ENCODE results near the gene PRICKLE2.

Gene PRICKLE2

DNA sequence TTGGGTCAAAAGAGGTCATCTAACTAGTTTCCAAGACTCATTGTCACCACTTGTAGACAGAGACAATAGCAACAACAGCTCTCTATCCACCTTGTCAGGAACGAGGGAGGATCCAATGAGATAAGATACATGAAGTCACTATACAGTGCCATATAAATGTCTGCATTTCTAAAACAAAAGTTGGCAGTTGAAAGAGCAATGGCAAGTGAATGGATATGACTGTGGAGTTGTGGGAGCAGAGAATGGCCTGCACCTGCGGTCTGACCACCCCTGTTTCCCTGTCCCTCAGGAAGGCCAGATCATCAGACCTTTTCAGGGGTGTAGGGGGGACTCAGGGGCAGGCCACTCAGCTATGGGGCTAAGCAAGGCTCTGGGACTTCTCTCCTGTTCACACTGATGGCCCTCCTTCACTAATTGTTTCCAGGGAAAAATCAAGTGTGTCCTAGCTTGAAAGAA is 161.3 kb downstream of the PRICKLE2 start:
- no peak for DNase-seq

DNA sequence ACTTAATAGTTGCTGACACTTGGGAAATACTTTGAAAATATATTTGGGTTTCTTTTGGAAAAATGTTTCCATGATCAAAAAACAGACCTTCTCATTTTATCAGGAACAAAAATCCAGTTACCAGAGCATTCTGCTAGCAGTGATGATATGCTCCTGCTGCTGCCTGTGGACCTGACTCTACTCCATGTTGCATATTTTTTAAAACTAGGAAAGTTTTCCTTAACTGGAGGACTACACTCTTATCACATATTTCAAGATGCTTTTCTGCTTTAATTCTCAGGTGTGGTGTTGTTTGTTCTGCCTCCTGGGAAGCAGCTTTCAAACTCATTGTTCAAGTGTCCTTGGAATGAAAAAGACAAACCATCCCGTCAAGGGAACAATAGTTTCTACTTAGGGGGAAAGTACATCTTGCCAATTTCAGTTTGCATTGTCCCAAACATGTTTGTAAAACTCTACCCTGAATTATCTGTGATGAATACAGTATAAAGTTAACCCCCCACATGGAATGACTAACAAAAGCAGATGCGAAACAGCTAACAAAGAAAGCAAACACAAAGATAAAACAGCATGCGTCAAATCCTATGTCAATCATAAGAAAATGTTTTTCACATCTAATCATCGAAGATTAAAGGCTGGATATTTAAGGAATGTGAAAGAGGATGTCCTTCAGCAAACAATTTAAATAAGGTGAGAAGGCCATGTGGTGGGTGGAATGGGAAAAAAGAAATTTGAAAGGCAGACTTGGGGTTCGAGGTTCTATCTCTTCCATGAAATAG is 161.9 kb downstream of the PRICKLE2 start:
- no peak for DNase-seq

DNA sequence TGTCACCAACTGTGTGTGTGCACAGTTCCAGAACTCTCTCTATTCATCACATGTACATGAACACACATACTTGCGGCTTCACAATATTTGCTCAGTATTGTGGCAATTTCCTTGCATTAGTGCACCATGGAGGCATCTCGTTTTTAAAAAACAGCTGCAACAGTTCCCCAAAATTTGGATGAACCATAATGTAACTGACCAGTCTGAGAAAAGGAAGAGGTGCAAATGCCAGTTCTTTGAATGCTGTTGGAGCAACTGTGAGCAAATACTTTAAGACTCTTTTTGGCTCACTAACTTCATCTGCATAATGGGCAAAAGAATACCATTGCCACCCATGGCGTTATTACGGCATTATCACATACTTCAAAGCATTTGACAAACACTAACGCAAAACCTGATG is 163.6 kb downstream of the PRICKLE2 start:
- DNase-seq = no peak

DNA sequence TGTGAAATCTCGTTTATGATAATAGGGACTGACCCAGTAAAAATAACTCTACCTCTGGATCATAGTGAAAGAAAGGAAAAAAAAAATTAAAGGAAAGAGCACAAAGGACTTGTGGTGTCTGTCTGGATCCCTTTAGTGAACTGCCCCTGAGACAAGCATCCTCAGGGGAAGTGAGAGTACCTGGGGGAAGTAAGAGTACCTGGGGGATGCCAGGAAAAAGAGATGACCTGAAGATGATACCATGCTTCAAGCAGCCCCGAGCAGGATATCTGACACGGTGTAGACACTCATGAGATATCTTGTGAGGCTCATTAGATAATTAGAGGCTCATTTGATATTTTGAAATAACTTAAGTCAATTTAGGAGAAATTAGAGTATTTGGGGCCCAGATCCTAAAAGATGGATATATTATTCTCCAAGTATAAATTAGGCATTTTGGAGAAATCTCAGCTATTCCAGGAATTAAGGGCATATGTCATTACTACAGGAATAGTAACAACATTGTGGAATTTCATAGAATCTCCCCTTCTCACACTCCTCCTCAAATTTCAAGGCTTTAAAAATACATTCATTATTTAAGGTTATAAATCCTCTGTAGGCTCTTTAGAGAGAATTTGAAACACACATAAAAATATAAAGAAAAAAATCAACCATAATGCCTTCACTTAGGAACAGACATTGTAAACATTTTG is 165.6 kb downstream of the PRICKLE2 start:
- DNase-seq = no peak

DNA sequence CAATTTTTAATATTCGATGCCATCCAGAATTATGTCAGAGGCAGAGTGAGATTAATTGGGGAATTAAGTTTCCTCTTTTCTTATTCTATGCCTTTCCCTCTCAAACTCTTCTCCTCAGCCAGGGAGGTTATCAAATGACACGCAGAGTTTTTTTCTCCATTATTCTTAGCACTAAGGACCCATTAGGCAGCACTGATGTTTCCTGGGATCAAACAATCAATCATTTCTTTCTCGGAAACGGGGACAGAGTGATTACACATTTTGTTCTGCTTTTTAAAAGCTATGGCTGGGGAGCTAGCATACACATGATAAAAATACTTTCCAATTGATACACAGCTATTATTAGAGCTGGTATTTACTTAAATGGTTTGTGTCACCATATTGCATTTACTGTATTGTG is 166.7 kb downstream of the PRICKLE2 start:
- no peak for DNase-seq

DNA sequence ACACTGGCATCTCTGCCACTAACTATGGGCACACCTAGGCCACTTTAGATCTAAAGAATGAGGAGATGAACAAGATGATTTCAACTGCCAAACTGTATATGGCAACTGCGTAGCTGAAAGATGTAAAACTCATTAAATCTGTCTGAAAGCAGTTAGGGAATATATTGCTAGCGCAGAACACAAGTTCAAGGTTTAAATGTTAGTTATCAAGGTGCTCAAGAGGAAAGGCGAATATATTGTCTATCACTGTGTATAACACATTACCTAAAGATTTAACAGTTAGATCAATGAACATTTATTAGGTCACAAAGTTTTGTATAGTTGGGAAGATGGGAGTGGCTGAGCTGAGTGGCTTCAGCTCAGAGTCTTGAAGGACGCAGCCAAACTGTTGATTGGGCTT is 168.0 kb downstream of the PRICKLE2 start:
- no peak for DNase-seq

DNA sequence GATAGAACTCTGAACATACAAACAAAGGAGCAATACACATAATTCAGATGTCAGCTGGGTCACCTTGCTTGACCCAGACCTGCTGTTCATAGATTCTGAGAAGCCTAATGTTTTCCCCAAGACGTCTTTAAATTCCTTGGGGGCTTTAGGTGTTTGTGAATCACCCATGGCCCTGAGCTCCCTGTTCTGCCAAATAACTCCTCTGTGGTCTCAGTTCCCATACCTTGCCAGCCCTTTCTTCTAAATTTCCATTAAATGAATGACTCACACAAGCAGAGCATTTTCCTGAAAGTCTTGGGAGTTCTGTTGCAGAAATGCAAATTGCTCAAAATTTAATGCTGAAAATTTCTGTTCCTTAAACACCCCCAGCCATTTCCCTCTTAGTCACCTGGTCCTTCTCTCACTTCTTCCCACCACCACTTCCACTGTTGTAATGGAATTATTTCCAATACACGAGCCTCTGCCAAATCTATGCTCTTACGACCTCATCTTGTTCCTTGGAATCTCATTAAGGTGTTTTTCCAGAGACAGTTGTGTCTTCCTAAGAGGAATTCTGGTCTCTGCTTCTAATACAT is 168.6 kb downstream of the PRICKLE2 start:
- DNase-seq = no peak

DNA sequence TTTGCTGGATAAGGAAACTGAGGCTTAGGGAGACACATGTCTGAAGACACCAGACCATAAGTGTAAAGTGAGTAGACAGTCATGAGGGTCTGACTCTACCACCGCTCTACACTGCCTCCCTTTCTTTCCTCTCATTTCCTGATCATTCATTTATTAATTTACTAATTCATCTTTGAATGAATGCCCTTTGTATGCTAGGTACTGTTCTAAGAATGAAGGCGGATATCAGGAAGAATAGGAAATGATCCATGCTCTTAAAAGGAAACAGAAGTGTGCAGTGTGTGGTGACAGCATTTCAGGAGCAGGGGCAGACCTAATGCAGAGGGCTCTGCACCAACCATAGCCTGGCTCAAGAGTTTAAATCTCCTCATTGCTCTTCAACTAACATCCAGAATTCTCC is 170.2 kb downstream of the PRICKLE2 start:
- DNase-seq = no peak

DNA sequence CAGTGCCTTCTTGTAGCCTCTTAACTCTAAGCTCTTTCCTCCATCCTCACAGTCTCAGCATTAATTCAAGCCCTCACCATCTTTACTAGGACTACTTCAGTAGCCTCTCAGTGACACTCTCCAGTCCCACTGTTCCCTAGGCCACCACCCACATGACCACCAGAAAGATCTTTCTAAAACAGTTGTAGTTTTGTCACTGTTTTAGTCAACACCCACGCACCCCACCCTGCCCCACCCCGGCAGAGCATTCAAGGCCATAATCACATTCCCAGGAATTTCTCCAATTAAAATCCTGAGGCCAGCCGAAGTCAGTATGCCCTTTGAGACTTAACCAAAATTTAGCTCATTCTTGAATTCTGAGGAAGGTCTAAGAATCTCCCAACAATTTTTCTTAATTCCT is 170.8 kb downstream of the PRICKLE2 start:
- DNase-seq = no peak

DNA sequence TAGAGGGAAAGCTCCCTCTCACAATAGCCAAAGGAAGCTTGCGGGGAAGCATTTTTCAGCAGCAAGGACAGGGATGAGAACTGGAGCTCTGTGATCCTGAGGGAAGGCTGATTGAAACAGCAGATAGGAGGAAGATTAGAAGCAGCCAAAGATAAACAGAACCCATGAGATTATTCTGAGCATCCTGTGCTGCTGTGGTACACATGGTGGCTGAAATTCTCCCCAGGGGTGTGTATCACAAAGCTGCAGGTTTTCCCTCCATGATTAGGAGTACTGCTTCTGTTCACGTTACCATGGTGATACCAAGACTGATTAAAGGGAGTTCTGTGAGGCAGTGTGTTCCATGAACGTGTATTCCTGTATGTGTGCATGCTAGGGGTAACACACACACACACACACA is 171.7 kb downstream of the PRICKLE2 start:
- no peak for DNase-seq

DNA sequence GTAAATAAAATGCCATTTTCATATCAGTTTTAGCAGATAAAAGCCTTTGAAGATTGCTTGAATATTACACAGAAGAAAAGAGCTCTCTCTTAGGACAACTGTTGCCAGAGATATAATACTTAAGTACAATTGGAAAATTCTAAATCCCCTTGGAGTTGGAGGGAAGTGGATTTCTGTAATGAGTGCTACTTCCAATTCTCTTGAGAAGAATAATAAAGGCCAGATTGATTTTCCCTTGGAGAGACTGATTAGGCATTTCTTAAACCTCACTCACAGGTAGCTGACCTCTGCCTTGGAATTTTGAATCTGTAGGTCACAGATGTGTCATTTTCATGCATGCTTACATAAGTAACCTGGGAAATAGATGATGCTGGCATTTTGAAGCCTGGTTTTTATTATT is 172.1 kb downstream of the PRICKLE2 start:
- DNase-seq = no peak

DNA sequence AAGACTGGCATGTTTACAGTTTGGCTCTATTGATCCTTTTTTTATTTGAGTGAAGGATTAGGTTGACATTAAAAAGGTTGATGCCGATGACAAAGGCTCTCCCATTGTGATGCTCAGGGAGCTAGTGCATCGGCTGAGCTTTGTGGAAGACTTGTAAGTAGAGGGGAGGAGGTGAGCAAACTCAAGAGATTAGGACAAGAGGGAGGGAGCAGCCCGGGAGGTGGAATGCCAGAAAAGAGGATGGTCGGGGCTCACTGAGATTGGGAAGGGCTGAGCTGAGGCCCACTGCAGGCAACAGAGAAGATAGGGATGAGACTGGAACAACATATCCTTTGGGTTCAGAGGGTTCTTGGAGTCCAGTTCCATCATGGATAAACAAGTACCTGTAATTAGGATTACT is 175.4 kb downstream of the PRICKLE2 start:
- DNase-seq = no peak

DNA sequence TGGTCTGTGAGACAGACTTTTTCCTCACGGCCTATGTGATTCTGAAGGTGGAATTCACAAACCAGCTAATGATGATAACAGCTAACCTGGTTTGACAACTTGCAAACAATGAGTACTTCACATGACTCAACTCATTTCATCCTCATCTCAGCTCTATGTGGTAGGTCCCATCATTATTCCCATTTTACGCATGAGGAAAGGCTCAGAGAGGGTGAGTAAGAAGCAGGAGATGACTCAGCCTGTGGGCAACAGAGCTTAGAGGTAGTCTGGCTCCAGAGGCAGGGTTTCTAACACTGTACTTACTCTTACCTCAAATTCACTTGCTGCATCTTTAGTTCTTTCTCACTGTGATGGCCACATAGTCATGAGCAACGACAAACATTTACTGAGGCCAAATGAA is 176.1 kb downstream of the PRICKLE2 start:
- DNase-seq = no peak

DNA sequence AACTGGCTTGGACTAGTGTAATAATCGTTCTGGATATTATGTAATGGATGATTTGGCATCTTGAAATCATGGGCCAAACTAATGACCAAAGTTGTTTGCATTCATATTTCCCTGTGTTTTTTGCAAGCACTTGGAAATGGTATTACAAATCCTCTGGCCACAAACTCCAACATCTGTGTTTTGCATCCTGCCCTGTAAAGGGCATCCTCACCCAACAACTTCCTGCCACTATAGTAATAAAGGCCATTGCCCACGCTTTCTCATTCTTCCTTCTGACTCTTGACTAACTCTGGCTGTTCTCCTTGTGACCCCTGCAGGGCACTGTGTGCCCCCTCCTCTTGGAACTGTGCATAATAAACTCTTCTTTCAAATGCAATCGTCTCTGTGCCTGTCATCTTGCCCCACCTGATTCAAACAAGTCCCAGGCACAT is 176.6 kb downstream of the PRICKLE2 start:
- no peak for DNase-seq

DNA sequence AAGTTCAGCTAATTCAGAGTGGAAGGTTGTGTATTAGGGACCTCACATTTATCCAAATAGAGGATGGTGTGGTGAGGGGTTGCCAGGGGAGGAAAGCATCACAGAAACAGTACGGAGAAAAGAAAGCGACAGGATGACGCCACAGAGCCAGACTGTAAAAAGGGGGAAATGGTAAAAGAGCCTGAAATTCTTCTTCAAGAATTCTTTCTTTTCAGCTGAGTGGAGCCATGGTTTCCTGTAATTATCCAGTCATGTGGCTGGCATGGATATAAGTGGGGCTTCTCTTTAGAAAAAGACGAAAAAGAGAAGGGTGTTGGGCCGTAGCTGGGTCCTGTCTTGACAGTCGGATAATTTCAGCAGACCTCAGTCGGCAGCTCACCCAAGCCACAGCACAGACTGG is 177.5 kb downstream of the PRICKLE2 start:
- no peak for DNase-seq

DNA sequence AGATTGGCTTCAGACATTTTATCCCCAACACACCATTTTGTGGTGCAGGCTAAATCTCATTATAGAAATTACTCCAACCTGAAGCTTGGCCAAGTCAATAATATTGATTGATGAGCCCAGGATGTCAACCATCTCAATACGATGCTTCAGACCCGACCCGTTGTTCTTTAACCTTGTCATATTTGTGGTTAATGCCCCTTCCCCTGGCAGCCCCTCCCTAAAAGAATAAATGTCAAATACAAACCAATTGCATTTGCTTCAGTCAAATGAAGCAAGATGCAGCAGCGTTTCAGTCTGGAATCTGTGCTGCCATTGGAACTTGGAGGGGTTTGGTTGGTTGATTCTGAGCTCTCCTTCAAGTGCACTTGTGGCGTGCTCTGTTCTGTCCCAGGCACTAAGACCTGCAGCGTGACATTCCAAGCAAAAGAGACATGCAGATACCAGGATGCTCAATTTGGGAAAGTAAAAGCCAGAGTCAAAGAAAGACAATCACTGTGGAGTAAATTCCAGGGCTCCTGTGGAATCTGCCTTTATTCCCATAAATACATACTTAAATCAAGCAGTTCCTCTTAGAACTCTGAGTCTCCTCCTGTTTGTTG is 178.2 kb downstream of the PRICKLE2 start:
- DNase-seq = no peak

DNA sequence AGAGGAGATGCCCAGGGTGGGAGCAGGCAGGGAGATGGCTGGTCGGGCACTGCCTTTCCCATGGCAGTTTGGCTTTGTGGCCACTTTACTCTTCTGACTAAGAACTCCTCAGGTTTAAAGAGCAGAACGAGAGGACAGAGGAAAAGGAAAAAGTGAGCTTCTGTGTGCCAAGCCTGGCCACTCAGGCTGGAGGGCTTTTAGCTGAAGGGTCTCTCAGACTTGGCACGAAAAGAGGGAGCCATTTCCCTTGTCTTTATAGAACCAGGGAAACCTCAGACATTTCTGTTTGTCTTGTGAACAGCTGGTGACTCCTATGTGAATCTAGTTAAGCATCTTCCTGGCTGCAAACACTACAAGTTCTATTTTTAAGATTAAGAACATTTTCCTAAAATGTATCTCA is 178.7 kb downstream of the PRICKLE2 start:
- DNase-seq = no peak

DNA sequence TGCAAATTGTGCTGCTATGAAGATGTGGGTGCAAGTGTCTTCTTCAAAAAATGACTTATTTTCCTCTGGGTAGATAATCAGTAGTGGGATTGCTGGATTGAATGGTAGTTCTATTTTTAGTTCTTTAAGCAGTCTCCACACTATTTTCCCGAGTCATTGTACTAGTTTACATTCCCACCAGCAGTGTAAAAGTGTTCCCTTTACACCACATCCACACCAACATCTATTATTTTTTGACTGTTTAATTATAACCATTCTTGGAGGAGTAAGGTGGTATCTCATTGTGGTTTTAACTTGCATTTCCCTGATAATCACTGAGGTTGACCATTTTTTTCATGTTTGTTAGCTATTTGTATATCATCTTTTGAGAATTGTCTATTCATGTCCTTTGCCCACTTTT is 182.3 kb downstream of the PRICKLE2 start:
- no peak for DNase-seq

All from left hindlimb (tissue), 1 donor.